IPS-NIHi7 (cell line): ENCODE data around the gene ITGA4.

Experiments used
- DNase-seq: peaks from one replicate; pipeline ENCODE4 v3.0.0; 2012; ENCODE audit warnings: mixed read lengths; ENCODE audit errors: extremely low spot score

Gene ITGA4

DNA sequence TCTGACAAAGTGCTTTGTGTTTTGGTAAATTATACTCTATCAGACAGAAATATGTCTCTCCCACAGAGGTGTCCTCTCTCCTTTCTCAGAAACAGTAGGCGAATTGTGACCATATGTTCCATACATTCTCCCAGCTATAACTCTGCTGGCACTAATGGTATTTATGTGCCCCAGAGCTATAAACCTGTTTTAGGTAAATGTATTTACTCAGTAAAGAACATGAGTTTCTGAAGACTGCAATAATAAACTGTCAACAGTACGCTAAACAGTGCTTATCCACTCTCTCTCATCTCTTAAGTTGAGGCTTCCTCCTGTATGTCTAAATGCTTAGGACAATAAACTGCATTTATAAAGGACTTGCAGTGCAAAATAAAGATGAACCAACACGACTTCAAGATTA, 58.5 kb downstream of the ITGA4 start:
- no peak for DNase-seq

GRCh38 chr2:181516992-181517391, 59.8 kb downstream of the ITGA4 start:
- no peak for DNase-seq

GRCh38 chr2:181517685-181518301, 60.6 kb downstream of the ITGA4 start:
- no peak for DNase-seq

DNA sequence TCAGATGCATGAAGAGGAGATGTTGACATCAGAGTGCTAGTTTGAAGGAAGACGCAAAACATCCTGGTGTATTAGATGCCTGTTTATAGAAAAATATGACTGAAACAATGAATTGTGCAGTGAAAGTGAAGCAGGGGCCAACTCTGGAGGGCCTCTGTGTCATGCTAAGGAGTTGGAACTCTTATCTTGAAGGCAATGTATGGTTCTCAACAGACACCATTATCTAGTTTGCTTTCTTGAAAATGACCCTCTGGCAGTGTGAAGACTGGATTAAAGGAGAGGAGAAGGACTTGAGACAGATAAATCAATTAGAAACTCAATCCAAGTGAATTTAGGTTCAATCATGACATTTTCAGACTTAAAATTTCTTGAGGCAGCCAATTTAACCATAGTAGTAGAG, 63.1 kb downstream of the ITGA4 start:
- no peak for DNase-seq

DNA sequence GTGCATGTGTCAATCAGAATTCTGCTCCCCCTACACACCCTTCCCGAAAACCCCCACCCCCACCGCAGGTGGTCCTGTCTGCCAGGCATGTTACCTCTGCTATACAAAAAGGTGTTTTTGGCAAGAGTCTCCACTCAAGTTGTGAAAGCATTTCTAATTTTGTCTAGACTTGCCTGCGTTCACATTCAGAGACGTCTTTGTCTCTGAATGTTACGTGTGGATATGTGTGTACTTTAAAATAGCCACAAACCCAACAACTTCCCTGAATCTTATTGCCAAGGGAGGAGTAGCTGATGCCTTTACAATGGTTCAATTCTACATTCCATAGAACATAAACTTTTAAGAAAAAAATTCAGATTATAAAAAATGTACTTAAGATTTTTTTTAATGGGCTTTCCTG, 66.6 kb downstream of the ITGA4 start:
- no peak for DNase-seq

DNA sequence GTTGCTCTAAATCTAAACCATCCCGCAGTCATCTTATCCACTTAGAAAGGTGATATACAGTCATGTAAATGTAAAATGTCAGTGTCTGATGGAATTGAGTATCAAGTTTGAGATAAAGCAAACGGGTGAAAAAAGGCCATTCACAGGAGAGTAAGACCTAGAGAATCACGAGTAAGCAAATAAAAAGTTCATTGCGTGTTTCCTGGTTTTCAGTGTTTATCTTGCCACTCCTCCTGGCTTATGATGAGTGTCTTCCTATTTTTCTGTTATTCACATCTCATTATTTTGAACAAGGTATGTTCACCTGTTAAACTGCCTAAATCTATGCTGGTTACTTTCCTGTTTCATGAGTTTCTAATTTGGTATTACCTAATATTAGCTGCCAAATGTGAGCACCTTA, 68.8 kb downstream of the ITGA4 start:
- DNase-seq = no peak

GRCh38 chr2:181527058-181527457, 69.9 kb downstream of the ITGA4 start:
- DNase-seq = no peak

GRCh38 chr2:181528441-181528840, 71.3 kb downstream of the ITGA4 start:
- DNase-seq = no peak

DNA sequence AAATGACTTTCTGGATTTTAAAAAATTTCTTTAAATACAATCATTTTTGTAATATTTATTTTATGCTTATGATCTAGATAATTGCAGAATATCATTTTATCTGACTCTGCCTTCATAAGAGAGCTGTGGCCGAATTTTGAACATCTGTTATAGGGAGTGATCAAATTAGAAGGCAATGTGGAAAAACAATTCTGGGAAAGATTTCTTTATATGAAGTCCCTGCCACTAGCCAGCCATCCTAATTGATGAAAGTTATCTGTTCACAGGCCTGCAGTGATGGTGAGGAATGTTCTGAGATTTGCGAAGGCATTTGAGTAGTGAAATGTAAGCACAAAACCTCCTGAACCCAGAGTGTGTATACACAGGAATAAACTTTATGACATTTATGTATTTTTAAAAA, 79.5 kb downstream of the ITGA4 start:
- DNase-seq = no peak

- no peak for DNase-seq
These were observed 83.2 kb downstream of the ITGA4 start for GRCh38 chr2:181540421-181540820.

DNA sequence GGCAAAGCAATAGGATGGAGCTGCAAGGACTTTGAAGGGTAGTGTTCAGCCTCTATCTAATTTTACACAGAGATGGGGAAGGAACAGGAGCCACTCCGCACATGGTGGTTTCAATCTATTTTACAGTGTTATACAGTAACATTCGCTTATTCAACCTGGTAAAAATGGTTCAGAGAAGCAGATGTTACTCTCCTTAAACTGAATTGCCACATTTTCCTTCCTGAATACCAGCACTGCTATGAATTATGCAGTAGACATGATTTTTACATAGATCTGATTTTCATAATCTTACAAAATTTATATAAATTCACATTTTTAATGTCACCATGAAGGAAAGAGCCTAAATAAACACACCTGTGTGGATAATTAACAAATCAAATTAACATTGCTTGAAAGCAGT, 85.0 kb downstream of the ITGA4 start:
- DNase-seq = no peak

DNA sequence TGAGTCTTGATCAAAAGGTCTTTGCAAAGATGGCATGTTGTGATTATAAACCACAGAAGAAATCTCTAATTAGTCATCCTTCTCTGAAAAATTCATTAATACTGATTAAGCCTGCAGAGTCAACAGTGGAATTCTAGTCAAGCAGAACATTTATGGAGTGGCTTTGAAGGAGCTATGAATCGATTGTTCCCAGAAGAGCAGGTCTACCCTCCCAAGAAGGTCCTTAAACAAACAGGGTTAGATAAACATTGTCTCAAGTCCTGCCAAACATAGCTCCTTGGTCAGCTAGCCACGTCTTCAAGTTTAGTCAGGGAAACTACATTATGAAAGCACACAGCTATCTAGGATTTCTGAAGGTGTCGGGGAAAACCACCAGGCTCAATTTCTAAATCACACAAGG, 88.9 kb downstream of the ITGA4 start:
- DNase-seq = no peak

DNA sequence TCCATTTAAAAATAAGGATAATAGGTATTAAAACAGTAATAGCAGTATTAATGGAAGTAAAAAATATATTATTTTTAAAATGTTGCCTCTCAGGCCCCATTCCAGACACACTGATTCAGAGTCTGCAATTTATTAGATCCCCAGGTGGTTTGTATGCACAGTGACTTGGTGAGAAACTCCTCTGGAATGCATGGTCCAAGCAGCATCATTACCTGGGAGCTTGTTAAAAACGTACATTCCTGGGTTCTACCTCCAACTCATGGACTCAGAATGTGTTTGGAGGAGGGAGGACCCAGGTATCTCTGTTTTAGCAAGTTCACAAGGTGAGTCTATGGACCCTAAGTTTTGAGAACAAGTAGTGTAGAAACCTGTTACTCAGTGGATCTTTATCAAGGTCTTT, 95.6 kb downstream of the ITGA4 start:
- no peak for DNase-seq

- no peak for DNase-seq
These were observed 96.1 kb downstream of the ITGA4 start for GRCh38 chr2:181553244-181553643.

- DNase-seq = no peak
These were observed 97.1 kb downstream of the ITGA4 start for GRCh38 chr2:181554061-181554830.

DNA sequence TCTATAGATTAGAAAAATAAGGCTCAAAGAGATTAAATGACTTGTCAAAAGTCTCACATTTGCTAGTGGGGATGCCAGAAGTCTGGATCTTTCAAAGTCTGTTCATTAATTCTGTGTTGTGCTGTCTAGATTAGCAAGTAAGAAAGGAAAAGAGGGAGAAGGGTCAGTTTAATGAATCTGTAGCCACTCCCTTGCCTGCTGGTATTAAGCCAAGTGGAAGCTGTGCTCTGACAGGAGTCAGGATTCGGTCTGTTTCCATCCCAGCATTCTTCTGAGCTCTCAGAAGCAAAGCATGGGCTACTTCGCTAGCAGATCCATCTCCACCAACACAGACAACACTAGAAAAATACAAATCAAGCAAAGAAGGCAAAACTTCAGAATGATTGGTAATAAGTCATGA, 101.2 kb downstream of the ITGA4 start:
- no peak for DNase-seq

DNA sequence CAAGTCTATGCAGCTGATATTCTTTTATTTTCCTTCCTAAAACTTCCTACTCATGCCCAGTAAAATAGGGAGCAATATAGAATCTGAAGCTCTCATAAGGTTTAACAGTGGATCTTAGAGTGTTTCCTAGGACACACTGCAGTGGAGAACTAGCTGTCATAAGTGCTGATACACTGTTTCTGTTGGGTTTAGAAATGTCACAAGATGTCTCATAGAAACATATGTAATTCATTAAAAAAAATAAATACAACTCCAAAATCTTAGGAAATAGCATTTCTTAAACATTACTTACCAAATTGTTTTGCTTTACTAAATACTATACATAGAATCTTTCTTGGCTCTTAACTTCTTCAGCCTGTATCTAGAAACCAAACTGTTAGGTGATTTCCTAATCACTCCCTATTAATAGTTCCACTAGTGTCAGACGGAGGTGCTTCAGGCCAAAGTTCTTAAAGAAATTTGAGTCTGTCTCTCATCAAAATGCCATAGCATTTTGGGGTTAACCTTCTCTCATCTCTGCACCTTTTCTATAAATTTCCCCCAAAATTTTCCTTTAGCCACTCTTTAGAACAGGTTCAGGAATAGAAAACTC, 106.0 kb downstream of the ITGA4 start:
- no peak for DNase-seq

GRCh38 chr2:181566334-181567032, 109.3 kb downstream of the ITGA4 start:
- DNase-seq = no peak

DNA sequence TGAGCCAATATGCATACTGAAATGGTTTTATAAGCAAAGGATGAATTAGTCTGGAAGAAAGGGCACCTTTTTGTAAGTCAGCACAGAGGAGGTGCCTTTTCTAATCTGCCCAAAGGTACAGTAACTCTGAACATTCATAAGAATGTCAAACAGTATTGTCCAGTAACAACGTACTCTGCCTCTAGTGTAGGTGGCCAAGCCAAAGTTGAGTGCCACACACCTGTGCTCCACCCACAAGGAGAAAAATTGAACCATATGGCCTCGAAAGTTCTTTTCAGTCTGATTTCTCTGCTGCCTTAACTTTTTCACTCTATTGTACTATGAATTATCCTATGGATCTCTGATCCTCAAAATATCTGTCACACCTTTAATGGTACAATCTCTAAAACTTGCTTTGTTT, 112.9 kb downstream of the ITGA4 start:
- DNase-seq = no peak

DNA sequence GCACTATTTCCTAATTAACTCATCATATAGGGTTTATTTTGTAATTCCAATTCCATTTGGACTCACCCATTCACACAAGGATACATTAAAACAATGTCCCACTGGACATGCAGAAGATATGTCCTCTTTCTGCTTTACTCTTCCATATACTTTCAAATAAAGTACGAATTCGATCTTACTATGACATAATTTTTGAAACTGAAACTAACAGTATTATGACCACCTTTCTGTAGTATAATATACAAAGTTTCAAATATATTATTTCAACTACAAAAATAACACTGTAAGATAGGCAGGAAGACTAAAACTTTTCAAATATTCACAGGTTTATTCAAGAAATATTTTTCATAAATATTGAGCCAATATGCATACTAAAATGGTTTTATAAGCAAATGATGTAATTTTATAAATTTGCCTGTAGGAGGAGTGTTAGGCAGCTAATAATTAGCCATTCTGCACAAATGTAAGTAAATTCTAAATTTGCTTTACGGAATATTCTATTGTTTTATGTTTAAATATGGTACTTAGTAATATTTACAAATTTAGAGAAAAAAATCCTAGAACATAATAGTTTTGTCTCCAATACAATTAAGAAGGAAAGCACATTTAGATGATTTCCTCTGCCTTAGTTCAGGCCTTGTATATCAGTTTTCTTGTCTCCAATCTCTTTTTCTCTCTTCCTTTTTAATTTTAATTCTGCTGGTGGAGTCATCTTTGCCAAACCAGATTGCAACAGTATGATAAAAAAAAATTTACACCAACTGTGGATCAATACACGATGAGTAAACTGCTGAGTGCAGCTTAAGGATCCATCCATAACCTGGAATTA, 113.9 kb downstream of the ITGA4 start:
- no peak for DNase-seq

- DNase-seq = peak; percentile 22
These were observed 116.1 kb downstream of the ITGA4 start for GRCh38 chr2:181573140-181573736.
